Heart right ventricle (tissue), 16 donors: ENCODE results near the gene PRR29. TPM values are rescaled to one million over a fixed set of nuclear protein-coding genes. Genes with fewer than 3 reads are reported as not detected.

Source experiments
- ATAC-seq, 8 donors: fragments of 200-7000 bp; cut with Tn5 transposase; one replicate each; pipeline ENCODE4 v1.9.1; 2020; ENCODE audit warnings: mild to moderate bottlenecking in 8 of 8, moderate library complexity in 8 of 8, moderate number of reproducible peaks in 1 of 8
- DNase-seq, 2 donors: peaks; one replicate each; pipeline ENCODE4 v3.0.0-alpha.2; 2020
- H3K27ac ChIP-seq, 10 donors: fragments of 200-600 bp; sonication (generic) in 2 of 10; one replicate each; pipeline versions ENCODE4 v1.5.0 to v1.8.0; 2020 to 2022; ENCODE audit warnings: mild to moderate bottlenecking in 3 of 10
- H3K27me3 ChIP-seq, 7 donors: fragments of 200-600 bp; one replicate each; pipeline ENCODE4 v1.8.0; 2021 to 2022; ENCODE audit warnings: mild to moderate bottlenecking in 2 of 7
- H3K36me3 ChIP-seq, 9 donors: fragments of 200-600 bp; sonication (generic) in 1 of 9; one replicate each; pipeline versions ENCODE4 v1.5.0 to v1.8.0; 2020 to 2022; ENCODE audit warnings: mild to moderate bottlenecking in 2 of 9
- H3K4me1 ChIP-seq, 9 donors: fragments of 200-600 bp; sonication (generic) in 1 of 9; one replicate each; pipeline versions ENCODE4 v1.5.0 to v1.8.0; 2020 to 2022; ENCODE audit warnings: mild to moderate bottlenecking in 4 of 9
- H3K4me3 ChIP-seq, 10 donors: fragments of 200-600 bp; sonication (generic) in 2 of 10; one replicate each; pipeline versions ENCODE4 v1.5.0 to v1.8.0; 2020 to 2022; ENCODE audit warnings: mild to moderate bottlenecking in 7 of 10, moderate library complexity in 2 of 10
- H3K9me3 ChIP-seq, 11 donors: fragments of 200-600 bp in 10 of 11; sonication (generic) in 2 of 11; one replicate each; pipeline versions ENCODE4 v1.5.0 to v1.8.0; 2013 to 2022; ENCODE audit warnings: mild to moderate bottlenecking in 2 of 11, control low read depth in 1 of 11, moderate library complexity in 1 of 11
- CTCF ChIP-seq, 9 donors: fragments of 200-600 bp; sonication (generic) in 2 of 9; IDR thresholded peaks; one replicate each; pipeline versions ENCODE4 v1.5.0 to v1.8.0; 2021 to 2022; ENCODE audit warnings: antibody characterized with exemption in 9 of 9, mild to moderate bottlenecking in 5 of 9, moderate library complexity in 1 of 9
- WGBS, 2 donors: extraction: QIAGEN DNeasy Blood & Tissue Kit; methylation state at CpG; one replicate each; pipeline ENCODE4 v1.1.7; 2013; ENCODE audit warnings: inconsistent platforms in 1 of 2; 5-methylcytosine and 5-hydroxymethylcytosine counted together
- intact Hi-C, 10 donors: fragments of 100-400 bp; cut with DNase I; formaldehyde crosslinking; loops; one replicate each; pipeline versions ENCODE4 v1.11.1 to v1.14.2; 2022
- polyA plus RNA-seq, 2 donors: library from polyadenylated mRNA; stranded (reverse); fragments of 200-250 nt; gene quantifications; one replicate each; pipeline ENCODE4 v1.2.3, GENCODE V29; 2013
- total RNA-seq, 10 donors: library from RNA; stranded (reverse); fragmentation: NEBNext Ultra II Directional in 3 of 10; extraction: Animal tissue kit (Norgen Biotek cat#: 25700) in 3 of 10; gene quantifications; one replicate each; pipeline versions ENCODE4 v1.2.1 to v1.2.4, GENCODE V29; 2021 to 2023
- donor health status: Arrhythmogenic right ventricular cardiomyopathy.
- donor health status: ischemic (EF 13 %, LVEDD 7.1; RV severe dilation, severe dysfunction).
- donor health status: healthy with polysubstance abuse.
- donor health status: DM: no; HTN: yes; CAD: no.
- donor health status: DM: no; HTN: no; CAD: no.
- donor health status: ischemic (EF 25% LVEDD 6.9; RV normal size, moderate dysfunction).
- donor health status: ischemic (EF 25% LVEDD 5.7; RV mildly dilated, moderate dysfunction).
- donor health status: healthy.
- donor health status: DM: yes; HTN: yes; CAD: no.
- donor health status: Ischemic cardiomyopathy.
- donor health status: ischemic (EF 35%, LVEDD 5.7; RV mildly dilated, moderate dysfunction).
- donor health status: nonischemic (EF 11% LVEDD 7.7; RV severe dilation, severe dysfunction).
- donor health status: DM: yes; HTN: yes; CAD: no.
- donor health status: PGD.
- donor health status: ischemic (EF 29% LVEDD 5.4; RV normal size, mild dysfunction).
- donor health status: nonischemic (EF 23%, LVEDD 6.1; RV moderate dilation, normal function).

Gene PRR29
- total and polyA plus RNA-seq, 12 donors, result 0.21 to 0.66 (median 0.31) TPM; not detected in 4

- Histone ChIP-seq H3K36me3 (no peaks in the 10 kb centered on the region), H3K9me3 (no peaks in the 10 kb centered on the region), H3K4me1 (peaks cover 0 to 32% (median 13%) of the 10 kb centered on the region in 9 donors), H3K27ac (no peak overlapping the region), H3K4me3 (no peak overlapping the region), H3K27me3 (peaks cover 0 to 7% (median 0%) of the 10 kb centered on the region in 7 donors)
- 91% methylated on average over 28 to 29 of the region's 29 CpGs for WGBS, 2 donors
- peak in 5 of 9 donors; percentile 20 to 34 (median 29) for TF ChIP-seq CTCF (IDR thresholded peaks at IDR 0.05)
- intact Hi-C loops, result loop anchor here in 2 of 10 donors (5.0 kb wide), 1 partner anchor 36 kb away; no protein-coding TSS in a partner anchor
- no peak for DNase-seq
- ATAC-seq, result no peak
Observed at GRCh38 chr17:63950940-63951907, 46.9 kb upstream of the PRR29 start.

GRCh38 chr17:63954402-63955063 is 43.6 kb upstream of the PRR29 start:
- ATAC-seq, result peak in 7 of 8 donors; percentile 28 to 48 (median 38)

GRCh38 chr17:63955232-63955631 is 42.9 kb upstream of the PRR29 start:
- Histone ChIP-seq H3K27me3 (no peaks in the 10 kb centered on the region), H3K9me3 (no peaks in the 10 kb centered on the region), H3K4me3 (no peak overlapping the region), H3K27ac (no peak overlapping the region), H3K4me1 (peaks cover 0 to 28% (median 14%) of the 10 kb centered on the region in 9 donors), H3K36me3 (no peaks in the 10 kb centered on the region)
- intact Hi-C loops, result no loop called here
- TF ChIP-seq CTCF (IDR thresholded peaks at IDR 0.05), result no peak
- DNase-seq (no peak), ATAC-seq (no peak)
- 85 to 88% methylated on average over 11 of the region's 11 CpGs for WGBS, 2 donors

More at GRCh38 chr17:63954402-63955063, 43.6 kb upstream of the PRR29 start:
- TF ChIP-seq CTCF (IDR thresholded peaks at IDR 0.05), result no peak
- Histone ChIP-seq H3K4me3 (no peak overlapping the region), H3K27ac (peak overlapping the region in 2 of 10 donors; percentile 14 to 21), H3K9me3 (no peaks in the 10 kb centered on the region), H3K36me3 (no peaks in the 10 kb centered on the region), H3K27me3 (no peaks in the 10 kb centered on the region), H3K4me1 (peaks cover 0 to 24% (median 13%) of the 10 kb centered on the region in 9 donors)
- 52 to 55% methylated on average over 11 of the region's 11 CpGs for WGBS, 2 donors
- intact Hi-C loops, result loop anchor here in 2 of 10 donors (5.0 kb wide), 1 partner anchor 33 kb away; no protein-coding TSS in a partner anchor
- no peak for DNase-seq

GRCh38 chr17:63955791-63956190 is 42.4 kb upstream of the PRR29 start:
- Histone ChIP-seq H3K4me3 (no peak overlapping the region), H3K27ac (no peak overlapping the region), H3K9me3 (no peaks in the 10 kb centered on the region), H3K27me3 (no peaks in the 10 kb centered on the region), H3K4me1 (peaks cover 0 to 28% (median 13%) of the 10 kb centered on the region in 9 donors), H3K36me3 (no peaks in the 10 kb centered on the region)
- ATAC-seq, result no peak
- WGBS, 2 donors, result 90 to 93% methylated on average over 4 of the region's 4 CpGs
- DNase-seq, result no peak
- no peak for TF ChIP-seq CTCF (IDR thresholded peaks at IDR 0.05)
- intact Hi-C loops, result no loop called here
